Panc1 (cell line): ENCODE results near the gene UGT1A7.

Source experiments
- POLR2AphosphoS5 ChIP-seq: IDR thresholded peaks from 2 replicates; pipeline ENCODE4 v1.6.1; 2012; ENCODE audit warnings: mild to moderate bottlenecking, low read depth, low read length, moderate library complexity
- REST ChIP-seq, 2 experiments: IDR thresholded peaks; 2 replicates each; pipeline ENCODE4 v1.6.1; 2011 to 2012; ENCODE audit warnings: low read depth in 2 of 2, control low read depth in 1 of 2, low read length in 1 of 2, mild to moderate bottlenecking in 1 of 2, moderate library complexity in 1 of 2; ENCODE audit not compliant: insufficient read depth in 1 of 2
- SIN3A ChIP-seq: IDR thresholded peaks from 2 replicates; pipeline ENCODE4 v1.6.1; 2012; ENCODE audit warnings: low read depth, mild to moderate bottlenecking, low read length, moderate library complexity, borderline replicate concordance; ENCODE audit not compliant: insufficient read depth
- TCF7L2 ChIP-seq: IDR thresholded peaks from 2 replicates; pipeline ENCODE4 v1.6.1; 2011; ENCODE audit warnings: mild to moderate bottlenecking, low read depth, low read length, inconsistent platforms
- TF ChIP-seq, protein P1 (sequence below): fragments of 450-650 bp; IDR thresholded peaks from 2 replicates; pipeline ENCODE4 v1.5.1; 2017; ENCODE audit warnings: mild to moderate bottlenecking

- TF ChIP-seq, protein P1, sequence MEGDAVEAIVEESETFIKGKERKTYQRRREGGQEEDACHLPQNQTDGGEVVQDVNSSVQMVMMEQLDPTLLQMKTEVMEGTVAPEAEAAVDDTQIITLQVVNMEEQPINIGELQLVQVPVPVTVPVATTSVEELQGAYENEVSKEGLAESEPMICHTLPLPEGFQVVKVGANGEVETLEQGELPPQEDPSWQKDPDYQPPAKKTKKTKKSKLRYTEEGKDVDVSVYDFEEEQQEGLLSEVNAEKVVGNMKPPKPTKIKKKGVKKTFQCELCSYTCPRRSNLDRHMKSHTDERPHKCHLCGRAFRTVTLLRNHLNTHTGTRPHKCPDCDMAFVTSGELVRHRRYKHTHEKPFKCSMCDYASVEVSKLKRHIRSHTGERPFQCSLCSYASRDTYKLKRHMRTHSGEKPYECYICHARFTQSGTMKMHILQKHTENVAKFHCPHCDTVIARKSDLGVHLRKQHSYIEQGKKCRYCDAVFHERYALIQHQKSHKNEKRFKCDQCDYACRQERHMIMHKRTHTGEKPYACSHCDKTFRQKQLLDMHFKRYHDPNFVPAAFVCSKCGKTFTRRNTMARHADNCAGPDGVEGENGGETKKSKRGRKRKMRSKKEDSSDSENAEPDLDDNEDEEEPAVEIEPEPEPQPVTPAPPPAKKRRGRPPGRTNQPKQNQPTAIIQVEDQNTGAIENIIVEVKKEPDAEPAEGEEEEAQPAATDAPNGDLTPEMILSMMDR: no peak
- no peak for TF ChIP-seq REST (IDR thresholded peaks at IDR 0.05; ENCODE audit: insufficient read depth in 1 of 2, low read depth in 2 of 2, low read length in 1 of 2)
- TF ChIP-seq SIN3A: no peak
- no peak for TF ChIP-seq POLR2AphosphoS5
- TF ChIP-seq TCF7L2: no peak
Observed at GRCh38 chr2:233791883-233792329, 110.2 kb downstream of the UGT1A7 start.
